ENCODE results near the gene GABRA6. TPM values are rescaled to one million over a fixed set of nuclear protein-coding genes. Genes with fewer than 3 reads are reported as not detected.

Gene GABRA6
- total RNA-seq, 2 experiments from 2014 or later: not detected

DNA sequence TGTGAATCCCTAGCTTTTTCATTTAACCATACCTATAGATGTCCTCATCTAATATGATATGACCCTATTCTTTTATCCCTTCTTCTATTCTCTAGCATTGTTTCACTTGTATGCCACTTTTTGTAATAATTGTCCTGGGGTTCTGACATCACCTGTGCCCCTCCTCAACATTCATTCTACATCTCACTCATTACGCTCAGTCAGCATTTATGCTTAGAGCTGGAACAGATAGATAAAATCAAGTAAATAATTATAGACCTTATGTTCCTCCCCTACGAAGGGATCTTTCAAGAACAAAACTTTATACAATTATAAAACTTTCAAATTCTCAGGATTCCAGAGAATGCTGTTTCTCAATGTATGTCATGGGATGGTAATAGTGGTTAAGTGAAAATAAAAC lies 18.0 kb downstream of the GABRA6 start:
- CTCF ChIA-PET: no interaction called here
- H3K27ac Mint-ChIP-seq: no peak overlapping the region
- DNase-seq: no peak
- no peaks in the 10 kb centered on the region for H3K9me3 Mint-ChIP-seq (ENCODE audit: insufficient read depth)
- H3K27me3 Mint-ChIP-seq (ENCODE audit: low read depth): no peaks in the 10 kb centered on the region
- POLR2A ChIA-PET: no interaction called here
- H3K4me3 Mint-ChIP-seq: no peak overlapping the region
- H3K36me3 Mint-ChIP-seq (ENCODE audit: low read depth): no peaks in the 10 kb centered on the region
- H3K4me1 Mint-ChIP-seq (ENCODE audit: low read depth): no peaks in the 10 kb centered on the region
- no peak for ATAC-seq

DNA sequence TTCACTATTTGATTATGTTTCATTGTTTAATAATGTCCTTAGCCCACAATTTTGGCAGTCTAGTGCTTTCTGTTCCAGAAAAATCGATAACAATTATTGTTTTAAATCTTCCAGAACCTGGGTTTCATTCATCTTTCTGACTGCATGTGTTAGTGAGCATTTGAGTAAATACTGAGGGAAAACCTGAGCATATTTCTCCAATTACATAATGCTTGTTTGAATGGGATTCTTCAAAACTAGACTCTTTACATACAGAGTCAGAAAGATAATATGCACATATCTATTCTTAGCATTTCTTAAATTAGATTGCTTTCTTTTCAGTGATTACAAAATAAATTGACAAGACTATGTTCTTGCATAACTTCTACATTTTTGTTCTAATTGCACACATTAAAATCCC lies 21.9 kb downstream of the GABRA6 start:
- no peaks in the 10 kb centered on the region for H3K36me3 Mint-ChIP-seq (ENCODE audit: low read depth)
- DNase-seq (no peak), ATAC-seq (no peak)
- H3K27ac Mint-ChIP-seq: no peak overlapping the region
- no peak overlapping the region for H3K4me3 Mint-ChIP-seq
- H3K27me3 Mint-ChIP-seq (ENCODE audit: low read depth): no peaks in the 10 kb centered on the region
- no peaks in the 10 kb centered on the region for H3K4me1 Mint-ChIP-seq (ENCODE audit: low read depth)
- H3K9me3 Mint-ChIP-seq (ENCODE audit: insufficient read depth): no peaks in the 10 kb centered on the region
- ChIA-PET POLR2A (no interaction called here), CTCF (no interaction called here)

DNA sequence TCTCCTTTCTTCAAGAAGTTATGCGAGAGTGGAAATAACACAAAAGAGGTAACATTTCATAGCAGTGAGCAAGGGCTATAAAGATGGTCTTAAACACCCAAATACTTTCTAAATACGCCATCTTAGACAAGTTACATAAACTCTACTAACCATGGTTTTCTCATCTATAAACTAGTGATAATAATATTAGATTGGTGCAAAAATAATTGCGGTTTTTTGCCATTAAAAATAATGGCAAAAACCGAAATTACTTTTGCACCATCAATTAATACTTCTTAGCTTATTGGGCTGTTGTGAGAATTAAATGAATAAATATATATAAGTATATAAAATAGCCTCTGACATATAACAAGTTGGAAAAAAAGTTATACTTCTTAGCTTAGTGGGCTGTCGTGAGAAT lies 23.7 kb downstream of the GABRA6 start:
- ATAC-seq (no peak), DNase-seq (no peak)
- H3K27ac Mint-ChIP-seq: no peak overlapping the region
- no peaks in the 10 kb centered on the region for H3K36me3 Mint-ChIP-seq (ENCODE audit: low read depth)
- no peaks in the 10 kb centered on the region for H3K9me3 Mint-ChIP-seq (ENCODE audit: insufficient read depth)
- no peaks in the 10 kb centered on the region for H3K27me3 Mint-ChIP-seq (ENCODE audit: low read depth)
- ChIA-PET POLR2A (no interaction called here), CTCF (no interaction called here)
- H3K4me1 Mint-ChIP-seq (ENCODE audit: low read depth): no peaks in the 10 kb centered on the region
- no peak overlapping the region for H3K4me3 Mint-ChIP-seq

DNA sequence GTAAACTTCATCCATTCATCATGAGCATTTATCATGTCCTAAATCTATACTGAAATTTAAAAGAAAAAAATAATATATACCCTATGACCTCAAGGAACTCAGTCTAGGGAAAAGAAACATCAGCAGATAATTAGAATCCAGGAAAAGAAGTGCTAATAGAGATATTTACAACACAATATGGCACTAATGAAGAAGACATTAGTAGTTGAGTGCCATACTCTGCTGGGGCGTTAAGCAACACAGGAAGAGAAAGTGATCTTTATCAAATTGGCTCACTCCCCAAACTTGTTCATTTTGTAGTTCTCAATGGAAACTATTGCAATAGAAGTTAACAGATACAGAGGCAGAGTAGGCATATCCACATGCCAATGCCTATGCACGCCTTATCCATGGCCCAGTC lies 27.5 kb downstream of the GABRA6 start:
- no peak overlapping the region for H3K4me3 Mint-ChIP-seq
- DNase-seq (no peak), ATAC-seq (no peak)
- no peaks in the 10 kb centered on the region for H3K27me3 Mint-ChIP-seq (ENCODE audit: low read depth)
- H3K4me1 Mint-ChIP-seq (ENCODE audit: low read depth): no peaks in the 10 kb centered on the region
- ChIA-PET CTCF (no interaction called here), POLR2A (no interaction called here)
- no peaks in the 10 kb centered on the region for H3K36me3 Mint-ChIP-seq (ENCODE audit: low read depth)
- H3K9me3 Mint-ChIP-seq (ENCODE audit: insufficient read depth): no peaks in the 10 kb centered on the region
- no peak overlapping the region for H3K27ac Mint-ChIP-seq

DNA sequence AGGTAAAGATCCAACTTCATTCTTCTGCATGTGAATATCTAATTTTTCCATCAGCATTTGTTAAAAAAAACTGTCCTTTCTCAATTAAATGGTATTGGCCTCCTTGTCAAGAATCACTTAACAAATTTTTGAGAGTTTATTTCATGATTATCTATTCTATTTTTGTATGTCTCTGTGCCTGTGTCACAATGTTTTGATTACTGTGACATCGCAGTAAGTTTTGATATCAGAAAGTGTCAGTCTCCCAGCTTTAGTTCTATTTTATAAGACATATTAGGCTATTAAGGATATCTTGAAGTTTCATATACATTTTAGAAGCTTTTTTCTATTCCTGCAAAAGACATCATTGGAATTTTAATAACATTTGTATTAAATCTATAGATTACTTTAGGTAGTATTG lies 33.6 kb downstream of the GABRA6 start:
- H3K4me3 Mint-ChIP-seq: no peak overlapping the region
- H3K27me3 Mint-ChIP-seq (ENCODE audit: low read depth): no peaks in the 10 kb centered on the region
- ATAC-seq: no peak
- CTCF ChIA-PET: no interaction called here
- H3K36me3 Mint-ChIP-seq (ENCODE audit: low read depth): no peaks in the 10 kb centered on the region
- H3K9me3 Mint-ChIP-seq (ENCODE audit: insufficient read depth): no peaks in the 10 kb centered on the region
- no peak for DNase-seq
- H3K4me1 Mint-ChIP-seq (ENCODE audit: low read depth): no peaks in the 10 kb centered on the region
- POLR2A ChIA-PET: no interaction called here
- H3K27ac Mint-ChIP-seq: no peak overlapping the region

DNA sequence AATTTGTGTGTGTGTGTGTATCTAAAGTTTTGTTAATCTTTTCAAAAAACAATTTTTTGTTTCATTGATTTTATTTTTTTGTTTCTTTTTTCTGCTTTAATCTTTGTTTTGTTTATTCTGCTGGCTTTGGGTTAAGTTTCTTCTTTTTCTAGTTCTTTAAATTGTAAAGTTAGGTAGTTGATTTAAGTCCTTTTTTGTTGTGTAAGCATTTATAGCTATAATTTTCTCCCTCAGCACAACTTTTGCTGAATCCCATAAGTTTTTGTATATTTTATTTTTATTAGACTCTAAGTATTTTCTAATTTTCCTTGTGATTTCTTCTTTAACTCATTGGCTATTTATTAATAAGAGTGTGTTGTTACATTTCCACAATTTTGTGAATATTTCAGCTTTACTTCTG lies 34.9 kb downstream of the GABRA6 start:
- H3K4me1 Mint-ChIP-seq (ENCODE audit: low read depth): no peaks in the 10 kb centered on the region
- no peak overlapping the region for H3K4me3 Mint-ChIP-seq
- DNase-seq (no peak), ATAC-seq (no peak)
- H3K27me3 Mint-ChIP-seq (ENCODE audit: low read depth): no peaks in the 10 kb centered on the region
- ChIA-PET POLR2A (no interaction called here), CTCF (no interaction called here)
- no peaks in the 10 kb centered on the region for H3K36me3 Mint-ChIP-seq (ENCODE audit: low read depth)
- no peaks in the 10 kb centered on the region for H3K9me3 Mint-ChIP-seq (ENCODE audit: insufficient read depth)
- H3K27ac Mint-ChIP-seq: no peak overlapping the region

- Mint-ChIP-seq H3K9me3 (ENCODE audit: insufficient read depth) (peaks cover 4% of the 10 kb centered on the region), H3K4me3 (no peak overlapping the region), H3K27ac (no peak overlapping the region), H3K4me1 (ENCODE audit: low read depth) (no peaks in the 10 kb centered on the region), H3K36me3 (ENCODE audit: low read depth) (no peaks in the 10 kb centered on the region), H3K27me3 (ENCODE audit: low read depth) (no peaks in the 10 kb centered on the region)
- DNase-seq (no peak), ATAC-seq (no peak)
- ChIA-PET POLR2A (no interaction called here), CTCF (no interaction called here)
These were observed 49.2 kb downstream of the GABRA6 start for GRCh38 chr5:161734741-161735140.

- ATAC-seq: no peak
- POLR2A ChIA-PET: no interaction called here
- no peaks in the 10 kb centered on the region for H3K4me1 Mint-ChIP-seq (ENCODE audit: low read depth)
- DNase-seq: no peak
- no peak overlapping the region for H3K4me3 Mint-ChIP-seq
- H3K27me3 Mint-ChIP-seq (ENCODE audit: low read depth): no peaks in the 10 kb centered on the region
- H3K9me3 Mint-ChIP-seq (ENCODE audit: insufficient read depth): peaks cover 9% of the 10 kb centered on the region
- CTCF ChIA-PET: no interaction called here
- no peak overlapping the region for H3K27ac Mint-ChIP-seq
- H3K36me3 Mint-ChIP-seq (ENCODE audit: low read depth): no peaks in the 10 kb centered on the region
These were observed 54.9 kb downstream of the GABRA6 start for GRCh38 chr5:161740433-161740832.

GRCh38 chr5:161744276-161744675 lies 58.8 kb downstream of the GABRA6 start:
- no peak overlapping the region for H3K4me3 Mint-ChIP-seq
- no peaks in the 10 kb centered on the region for H3K4me1 Mint-ChIP-seq (ENCODE audit: low read depth)
- CTCF ChIA-PET: no interaction called here
- H3K27me3 Mint-ChIP-seq (ENCODE audit: low read depth): no peaks in the 10 kb centered on the region
- H3K9me3 Mint-ChIP-seq (ENCODE audit: insufficient read depth): peaks cover 7% of the 10 kb centered on the region
- no peaks in the 10 kb centered on the region for H3K36me3 Mint-ChIP-seq (ENCODE audit: low read depth)
- DNase-seq: no peak
- no peak overlapping the region for H3K27ac Mint-ChIP-seq
- POLR2A ChIA-PET: no interaction called here
- no peak for ATAC-seq

DNA sequence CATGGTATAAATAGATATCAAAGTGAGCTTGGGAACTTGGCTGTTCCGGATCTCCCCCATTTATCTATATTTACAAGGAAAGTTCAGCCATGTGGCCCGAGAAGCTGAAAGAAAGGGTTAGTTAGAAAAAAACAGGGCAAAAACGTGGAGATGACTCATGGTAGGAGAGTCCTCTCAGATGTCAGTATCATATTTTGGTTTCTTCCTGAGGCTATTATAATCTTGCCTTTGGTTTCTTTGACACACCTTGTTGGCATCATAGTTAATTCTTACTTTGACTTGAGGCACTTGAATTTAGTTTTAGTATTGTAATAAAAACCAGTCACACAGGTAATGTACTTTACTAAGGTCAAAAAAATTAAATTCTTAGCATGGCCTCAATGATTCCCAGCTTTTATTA lies 59.9 kb downstream of the GABRA6 start:
- H3K27me3 Mint-ChIP-seq (ENCODE audit: low read depth): no peaks in the 10 kb centered on the region
- H3K27ac Mint-ChIP-seq: no peak overlapping the region
- H3K4me3 Mint-ChIP-seq: no peak overlapping the region
- ATAC-seq: no peak
- DNase-seq: no peak
- peaks cover 5% of the 10 kb centered on the region for H3K9me3 Mint-ChIP-seq (ENCODE audit: insufficient read depth)
- H3K36me3 Mint-ChIP-seq (ENCODE audit: low read depth): no peaks in the 10 kb centered on the region
- ChIA-PET POLR2A (no interaction called here), CTCF (no interaction called here)
- H3K4me1 Mint-ChIP-seq (ENCODE audit: low read depth): no peaks in the 10 kb centered on the region

- ChIA-PET CTCF (no interaction called here), POLR2A (no interaction called here)
- Mint-ChIP-seq H3K27ac (no peak overlapping the region), H3K9me3 (ENCODE audit: insufficient read depth) (no peaks in the 10 kb centered on the region), H3K27me3 (ENCODE audit: low read depth) (no peaks in the 10 kb centered on the region), H3K4me3 (no peak overlapping the region), H3K36me3 (ENCODE audit: low read depth) (no peaks in the 10 kb centered on the region), H3K4me1 (ENCODE audit: low read depth) (no peaks in the 10 kb centered on the region)
- DNase-seq: no peak
- no peak for ATAC-seq
These were observed 65.7 kb downstream of the GABRA6 start for GRCh38 chr5:161751265-161751664.
